ENCODE results near the gene MED29. TPM values are rescaled to one million over a fixed set of nuclear protein-coding genes. Genes with fewer than 3 reads are reported as not detected.
A peak's percentile ranks its signal among the peaks of the same experiment; 100 is the strongest.

The MED29 gene
- total and polyA plus RNA-seq, 2 of the 13 experiments (the other 11 are each of a cell fraction or from before 2014, with no cell fraction given) = 14.0 to 19.7 TPM

DNA sequence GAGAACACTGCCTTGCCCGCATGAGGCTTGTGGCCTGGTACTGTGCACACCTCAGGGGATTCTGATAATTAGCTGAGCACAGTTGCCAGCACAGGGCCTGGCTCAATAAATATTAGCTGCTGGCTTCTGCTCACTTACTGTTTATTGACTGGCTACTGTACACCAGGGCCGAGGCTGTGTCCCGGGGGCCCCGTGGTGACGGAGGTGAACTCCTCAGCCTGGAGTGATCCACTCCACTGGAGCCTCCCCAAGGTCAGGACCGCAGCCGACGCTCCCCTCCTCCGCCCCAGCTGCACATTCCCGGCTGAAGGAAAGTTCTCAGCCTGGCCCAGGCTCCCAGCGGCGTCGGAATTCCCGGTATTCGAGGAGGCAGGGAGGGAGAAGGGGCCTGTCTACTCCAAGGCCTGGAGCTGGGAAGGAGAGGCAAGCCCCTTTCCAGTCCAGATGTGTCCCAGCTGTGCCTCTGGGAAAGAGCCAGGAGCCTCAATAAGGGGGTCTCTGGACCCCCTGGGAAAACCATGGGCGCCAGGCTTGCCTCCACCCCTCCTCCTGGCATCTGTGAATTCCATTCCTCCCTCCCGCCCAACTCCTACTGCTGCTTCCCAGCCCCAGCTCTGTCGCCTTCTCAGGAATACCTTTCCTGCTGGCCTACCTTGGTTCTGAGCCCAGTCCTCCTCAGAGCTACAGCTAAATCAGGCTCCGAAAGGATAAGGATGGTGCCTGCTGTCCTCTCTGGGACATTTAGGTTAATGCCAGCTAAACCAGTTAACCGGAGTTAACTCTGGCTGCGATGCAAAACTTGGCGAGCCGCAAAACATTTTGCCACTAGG is 37.3 kb downstream of the MED29 start:
- in situ Hi-C loops (cut with HindIII; ENCODE audit: extremely low pct_ligation_motif_present, low pct_unique_long_range_greater_than_20kb) = no loop called here
- peak; percentile 80 for ATAC-seq
- intact Hi-C loops (cut with micrococcal nuclease; ENCODE audit: unreplicated experiment) = no loop called here
- Histone ChIP-seq H3K36me3 (replicated peaks in 1 of 2; ENCODE audit: control insufficient read depth in 1 of 2, insufficient read depth in 2 of 2, low read length in 2 of 2) (peaks cover 6 to 13% of the 10 kb centered on the region in 2 experiments; a peak in 4 of 5 replicates), H3K9me3 (ENCODE audit: low read length) (no peaks in the 10 kb centered on the region), H4K20me1 (ENCODE audit: insufficient read depth, low read length) (peaks cover 7% of the 10 kb centered on the region), H3K27ac (ENCODE audit: extremely low read length, insufficient read depth, low read length) (peak overlapping the region; percentile 62), H3K9ac (ENCODE audit: insufficient read depth, low read depth, low read length) (peak overlapping the region; percentile 70), H3K4me2 (ENCODE audit: low read depth, low read length) (peak overlapping the region; percentile 99), H2AFZ (ENCODE audit: low read length) (peak overlapping the region; percentile 69), H3K4me3 (replicated peaks in 1 of 3; ENCODE audit: insufficient read depth in 1 of 3, low read depth in 2 of 3, low read length in 3 of 3) (peak overlapping the region; percentile 33 to 72 (median 52)), H3K4me1 (ENCODE audit: insufficient read depth, low read length) (peaks cover 52% of the 10 kb centered on the region), H3K79me2 (ENCODE audit: insufficient read depth, low read length) (peaks cover 2% of the 10 kb centered on the region), H3K27me3 (ENCODE audit: control insufficient read depth in 1 of 2, insufficient read depth in 2 of 2, low read length in 2 of 2) (no peaks in the 10 kb centered on the region)
- peak; percentile 53 for FAIRE-seq
- POLR2A ChIA-PET = interaction anchor here (0.7 to 5.7 kb wide), 13 partner anchors 7 to 52 kb away, joined by 3 to 44 read pairs (median 16); partner anchors contain the start of genes MED29, PAF1, PLEKHG2 and RPS16
- DNase-seq (ENCODE audit: low spot score) = peak; percentile 66
- WGBS (ENCODE audit: low lambda C conversion rate) = 6% methylated on average over 15 of the region's 23 CpGs
- BruUV-seq (replicated peaks) = no TSS peak
- CTCF ChIA-PET (ENCODE audit: low intra/inter-chr PET ratio, low total read pairs) = no interaction called here
- TF ChIP-seq CCDC6 (CRISPR knock-in tag; IDR thresholded peaks at IDR 0.05) = peak; percentile 39; the same call in 1 of the 2 replicates
- no peak for TF ChIP-seq GTF2F1 (IDR thresholded peaks at IDR 0.05; ENCODE audit: low read length)
- TF ChIP-seq, protein P1, sequence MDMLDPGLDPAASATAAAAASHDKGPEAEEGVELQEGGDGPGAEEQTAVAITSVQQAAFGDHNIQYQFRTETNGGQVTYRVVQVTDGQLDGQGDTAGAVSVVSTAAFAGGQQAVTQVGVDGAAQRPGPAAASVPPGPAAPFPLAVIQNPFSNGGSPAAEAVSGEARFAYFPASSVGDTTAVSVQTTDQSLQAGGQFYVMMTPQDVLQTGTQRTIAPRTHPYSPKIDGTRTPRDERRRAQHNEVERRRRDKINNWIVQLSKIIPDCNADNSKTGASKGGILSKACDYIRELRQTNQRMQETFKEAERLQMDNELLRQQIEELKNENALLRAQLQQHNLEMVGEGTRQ (IDR thresholded peaks at IDR 0.05; ENCODE audit: low read depth, low read length) = no peak
- TF ChIP-seq, protein P1 (CRISPR knock-in tag; IDR thresholded peaks at IDR 0.05; ENCODE audit: borderline replicate concordance) = no peak
- TF ChIP-seq, protein P2, sequence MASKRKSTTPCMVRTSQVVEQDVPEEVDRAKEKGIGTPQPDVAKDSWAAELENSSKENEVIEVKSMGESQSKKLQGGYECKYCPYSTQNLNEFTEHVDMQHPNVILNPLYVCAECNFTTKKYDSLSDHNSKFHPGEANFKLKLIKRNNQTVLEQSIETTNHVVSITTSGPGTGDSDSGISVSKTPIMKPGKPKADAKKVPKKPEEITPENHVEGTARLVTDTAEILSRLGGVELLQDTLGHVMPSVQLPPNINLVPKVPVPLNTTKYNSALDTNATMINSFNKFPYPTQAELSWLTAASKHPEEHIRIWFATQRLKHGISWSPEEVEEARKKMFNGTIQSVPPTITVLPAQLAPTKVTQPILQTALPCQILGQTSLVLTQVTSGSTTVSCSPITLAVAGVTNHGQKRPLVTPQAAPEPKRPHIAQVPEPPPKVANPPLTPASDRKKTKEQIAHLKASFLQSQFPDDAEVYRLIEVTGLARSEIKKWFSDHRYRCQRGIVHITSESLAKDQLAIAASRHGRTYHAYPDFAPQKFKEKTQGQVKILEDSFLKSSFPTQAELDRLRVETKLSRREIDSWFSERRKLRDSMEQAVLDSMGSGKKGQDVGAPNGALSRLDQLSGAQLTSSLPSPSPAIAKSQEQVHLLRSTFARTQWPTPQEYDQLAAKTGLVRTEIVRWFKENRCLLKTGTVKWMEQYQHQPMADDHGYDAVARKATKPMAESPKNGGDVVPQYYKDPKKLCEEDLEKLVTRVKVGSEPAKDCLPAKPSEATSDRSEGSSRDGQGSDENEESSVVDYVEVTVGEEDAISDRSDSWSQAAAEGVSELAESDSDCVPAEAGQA (IDR thresholded peaks at IDR 0.05; ENCODE audit: low read depth) = peak; percentile 24; the same call in 1 of the 2 replicates
- TF ChIP-seq, protein P2 (CRISPR knock-in tag; IDR thresholded peaks at IDR 0.05; ENCODE audit: borderline replicate concordance) = no peak
- 0 out of 2 replicates have a peak, but pooled peaks have one; percentile 46 for TF ChIP-seq CBX5 (CRISPR knock-in tag; IDR thresholded peaks at IDR 0.05; ENCODE audit: borderline replicate concordance)
- TF ChIP-seq, protein P3, sequence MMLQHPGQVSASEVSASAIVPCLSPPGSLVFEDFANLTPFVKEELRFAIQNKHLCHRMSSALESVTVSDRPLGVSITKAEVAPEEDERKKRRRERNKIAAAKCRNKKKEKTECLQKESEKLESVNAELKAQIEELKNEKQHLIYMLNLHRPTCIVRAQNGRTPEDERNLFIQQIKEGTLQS (CRISPR knock-in tag; IDR thresholded peaks at IDR 0.05) = no peak
- TF ChIP-seq CHD2 (IDR thresholded peaks at IDR 0.05; ENCODE audit: low read depth, low read length) = no peak
- no peak for TF ChIP-seq NR2F2 (IDR thresholded peaks at IDR 0.05; ENCODE audit: borderline replicate concordance, low read depth)

Data from HepG2 (cell line).